Adrenal gland (tissue), 5 donors: Measurements from ENCODE around the gene IGSF1.

Experiments used
- CTCF ChIP-seq, 6 experiments: fragments of 450-650 bp in 4 of 6; fragments of 200-600 bp in 2 of 6; sonication (generic) in 1 of 6; IDR thresholded peaks; 1 replicate in 5 of 6; 2 replicates in 1 of 6; pipeline versions ENCODE4 v1.5.1 to v1.8.0; 2016 to 2021; ENCODE audit warnings: antibody characterized with exemption in 6 of 6, mild to moderate bottlenecking in 2 of 6, moderate library complexity in 1 of 6
- POLR2A ChIP-seq, 2 donors: fragments of 450-650 bp; IDR thresholded peaks; one replicate each; pipeline ENCODE4 v1.6.1; 2017; ENCODE audit warnings: antibody characterized with exemption in 2 of 2, mild to moderate bottlenecking in 2 of 2, moderate library complexity in 1 of 2
- donor health status: DM: no; HTN: no; CAD: no.

DNA sequence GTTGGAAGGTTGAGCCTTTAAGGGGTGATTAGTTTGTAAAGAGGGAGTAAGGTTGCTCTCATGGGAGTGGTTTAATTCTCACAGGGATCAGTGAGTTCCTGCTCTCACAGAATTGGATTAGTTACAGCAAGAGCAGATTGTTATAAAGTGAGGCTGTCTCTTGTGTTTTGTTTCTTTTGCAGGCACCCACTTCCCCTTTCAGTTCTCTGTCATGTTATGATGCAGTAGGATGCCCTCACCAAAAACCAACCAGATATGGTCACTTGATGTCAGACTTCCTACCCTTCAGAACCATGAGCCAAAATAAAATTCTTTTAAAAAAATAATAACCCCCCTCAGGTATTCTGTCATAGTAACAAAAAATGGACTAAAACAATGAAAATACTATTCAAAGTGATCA lies 19.9 kb upstream of the IGSF1 start:
- no peak for TF ChIP-seq CTCF (IDR thresholded peaks at IDR 0.05)
- TF ChIP-seq POLR2A (IDR thresholded peaks at IDR 0.05) = no peak
